GM12892 (cell line): ENCODE data around the gene GGT1.
"Not testable (repeated sequence)": the region's sequence is repeated elsewhere in the genome, so short reads cannot be mapped to it uniquely, and the experiment has no call there.

Source experiments
- POLR2A ChIP-seq: IDR thresholded peaks from 2 replicates; pipeline ENCODE4 v1.6.1; 2011; ENCODE audit warnings: low read depth, low read length, control low read depth
- POLR2AphosphoS5 ChIP-seq: IDR thresholded peaks from 2 replicates; pipeline ENCODE4 v1.6.1; 2011; ENCODE audit warnings: low read depth, low read length, control low read depth
- TAF1 ChIP-seq: IDR thresholded peaks from 2 replicates; pipeline ENCODE4 v1.6.1; 2011; ENCODE audit warnings: low read depth, mild to moderate bottlenecking, control low read depth, low read length, borderline replicate concordance

DNA sequence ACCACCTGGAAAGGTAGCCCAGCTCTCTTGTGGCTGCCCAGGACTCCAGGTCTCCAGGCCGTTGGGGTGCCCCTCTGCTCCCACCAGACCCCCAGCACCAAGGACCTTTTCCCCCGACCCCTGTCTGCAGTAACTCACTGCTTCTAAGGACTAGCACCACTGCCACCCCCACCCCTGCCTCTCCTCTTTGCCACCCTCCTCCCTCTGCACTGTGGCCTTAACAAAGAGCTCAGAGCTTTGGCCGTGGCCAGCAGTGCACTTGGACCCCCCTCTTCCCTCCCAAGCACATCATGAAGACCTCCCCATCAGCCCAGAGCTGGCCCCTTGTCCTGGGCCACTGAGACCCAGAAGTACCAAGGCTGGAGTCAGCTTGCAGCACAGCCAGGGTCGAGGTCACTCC is 46.4 kb downstream of the GGT1 start:
- TF ChIP-seq POLR2A, POLR2AphosphoS5, TAF1: not testable (repeated sequence)
